ENCODE results near the gene PCDHGB1.
"Not testable (repeated sequence)": the region's sequence is repeated elsewhere in the genome, so short reads cannot be mapped to it uniquely, and the experiment has no call there.

Gene PCDHGB1

GRCh38 chr5:141345327-141345726 is 4.6 kb upstream of the PCDHGB1 start:
- DNase-seq (ENCODE audit: low read depth in 1 of 2, low spot score in 1 of 2), result no peak

DNA sequence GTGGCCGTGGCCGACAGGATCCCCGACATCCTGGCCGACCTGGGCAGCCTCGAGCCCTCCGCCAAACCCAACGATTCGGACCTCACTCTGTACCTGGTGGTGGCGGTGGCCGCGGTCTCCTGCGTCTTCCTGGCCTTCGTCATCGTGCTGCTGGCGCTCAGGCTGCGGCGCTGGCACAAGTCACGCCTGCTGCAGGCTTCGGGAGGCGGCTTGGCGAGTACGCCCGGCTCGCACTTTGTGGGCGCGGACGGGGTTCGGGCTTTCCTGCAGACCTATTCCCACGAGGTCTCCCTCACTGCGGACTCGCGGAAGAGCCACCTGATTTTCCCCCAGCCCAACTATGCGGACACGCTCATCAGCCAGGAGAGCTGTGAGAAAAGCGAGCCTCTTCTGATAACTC is 3.9 kb upstream of the PCDHGB1 start:
- not testable (repeated sequence) for DNase-seq (ENCODE audit: low read depth in 1 of 2, low spot score in 1 of 2)

- DNase-seq (ENCODE audit: low read depth in 1 of 2, low spot score in 1 of 2), result no peak
These were observed 1.7 kb downstream of the PCDHGB1 start for GRCh38 chr5:141351591-141351990.

DNA sequence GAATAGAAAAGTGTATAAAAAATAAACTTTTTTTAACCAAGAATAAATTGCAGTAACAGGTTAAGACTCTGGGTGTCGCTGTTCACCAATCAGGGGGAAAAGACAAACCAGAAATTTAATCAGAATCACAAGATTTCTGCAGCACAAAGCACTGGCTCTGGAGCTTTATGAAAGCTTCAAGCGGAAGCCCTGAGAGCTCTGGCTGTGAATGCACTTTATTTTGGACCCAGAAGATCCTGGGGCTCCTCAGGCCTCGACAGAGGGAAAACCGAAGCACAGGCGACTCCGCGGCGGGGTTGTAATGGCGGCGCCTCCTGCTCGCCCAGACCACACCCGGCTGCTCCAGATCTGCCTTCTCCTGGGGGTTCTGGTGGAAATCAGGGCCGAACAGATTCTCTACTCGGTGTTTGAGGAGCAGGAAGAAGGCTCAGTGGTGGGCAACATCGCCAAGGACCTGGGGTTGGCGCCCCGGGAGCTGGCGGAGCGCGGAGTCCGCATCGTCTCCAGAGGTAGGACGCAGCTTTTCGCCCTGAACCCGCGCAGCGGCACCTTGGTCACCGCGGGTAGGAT is 5.1 kb downstream of the PCDHGB1 start, which contains the start of gene PCDHGA4:
Gene PCDHGA4, plus strand, starts transcription at position 122 of the 570 bp plus-strand sequence. Its CDS starts 87 bp downstream, at position 209.
- DNase-seq (ENCODE audit: low read depth in 1 of 2, low spot score in 1 of 2), result no peak

DNA sequence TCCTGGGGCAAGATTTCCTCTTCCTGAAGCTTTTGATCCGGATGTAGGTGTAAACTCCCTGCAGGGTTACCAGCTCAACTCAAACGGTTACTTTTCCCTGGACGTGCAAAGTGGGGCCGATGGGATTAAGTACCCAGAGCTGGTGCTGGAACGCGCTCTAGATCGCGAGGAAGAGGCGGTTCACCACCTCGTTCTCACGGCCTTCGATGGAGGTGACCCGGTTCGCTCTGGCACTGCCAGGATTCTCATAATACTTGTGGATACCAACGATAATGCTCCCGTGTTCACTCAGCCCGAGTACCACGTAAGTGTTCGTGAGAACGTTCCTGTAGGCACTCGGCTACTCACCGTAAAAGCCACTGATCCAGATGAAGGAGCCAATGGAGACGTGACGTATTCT is 5.7 kb downstream of the PCDHGB1 start:
- no peak for DNase-seq (ENCODE audit: low read depth in 1 of 2, low spot score in 1 of 2)

- DNase-seq (ENCODE audit: low read depth in 1 of 2, low spot score in 1 of 2), result no peak
These were observed 6.2 kb downstream of the PCDHGB1 start for GRCh38 chr5:141356133-141356532.

DNA sequence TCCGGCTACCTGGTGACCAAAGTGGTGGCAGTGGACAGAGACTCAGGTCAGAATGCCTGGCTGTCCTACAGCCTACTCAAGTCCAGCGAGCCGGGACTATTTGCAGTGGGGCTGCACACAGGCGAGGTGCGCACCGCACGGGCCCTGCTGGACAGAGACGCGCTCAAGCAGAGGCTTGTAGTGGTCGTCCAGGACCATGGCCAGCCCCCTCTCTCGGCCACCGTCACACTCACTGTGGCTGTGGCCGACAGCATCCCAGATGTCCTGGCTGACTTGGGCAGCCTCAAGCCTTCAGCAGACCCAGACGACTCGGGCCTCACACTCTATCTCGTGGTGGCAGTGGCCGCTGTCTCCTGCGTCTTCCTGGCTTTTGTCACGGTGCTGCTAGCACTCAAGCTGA is 7.1 kb downstream of the PCDHGB1 start:
- no peak for DNase-seq (ENCODE audit: low read depth in 1 of 2, low spot score in 1 of 2)

- no peak for DNase-seq (ENCODE audit: low read depth in 1 of 2, low spot score in 1 of 2)
These were observed 10.0 kb downstream of the PCDHGB1 start, which contains the start of gene PCDHGB2 for GRCh38 chr5:141359790-141360426. Gene PCDHGB2, plus strand, starts transcription at chr5:141359994. Its CDS starts 142 bp downstream, at chr5:141360136.

GRCh38 chr5:141360685-141361084 is 10.8 kb downstream of the PCDHGB1 start:
- no peak for DNase-seq (ENCODE audit: low read depth in 1 of 2, low spot score in 1 of 2)

DNA sequence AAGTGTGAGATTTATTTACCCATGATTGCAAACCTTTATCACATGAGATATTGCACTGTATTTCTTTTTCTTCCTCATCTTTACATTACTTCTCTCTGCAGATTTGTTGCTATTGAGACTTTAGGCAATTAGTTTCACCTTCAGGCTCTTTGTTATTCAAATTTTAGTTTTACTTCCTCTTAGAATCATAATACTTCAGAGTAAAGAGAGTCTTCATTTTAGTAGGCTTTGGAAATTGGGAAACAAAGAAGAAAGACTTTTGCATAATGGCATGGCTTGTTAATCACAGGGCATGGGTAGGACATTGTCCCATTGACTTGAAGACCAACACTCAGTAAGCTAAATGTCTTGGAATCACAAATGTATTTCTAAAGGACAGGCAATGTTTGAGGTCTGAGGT is 12.8 kb downstream of the PCDHGB1 start:
- DNase-seq (ENCODE audit: low read depth in 1 of 2, low spot score in 1 of 2), result no peak

DNA sequence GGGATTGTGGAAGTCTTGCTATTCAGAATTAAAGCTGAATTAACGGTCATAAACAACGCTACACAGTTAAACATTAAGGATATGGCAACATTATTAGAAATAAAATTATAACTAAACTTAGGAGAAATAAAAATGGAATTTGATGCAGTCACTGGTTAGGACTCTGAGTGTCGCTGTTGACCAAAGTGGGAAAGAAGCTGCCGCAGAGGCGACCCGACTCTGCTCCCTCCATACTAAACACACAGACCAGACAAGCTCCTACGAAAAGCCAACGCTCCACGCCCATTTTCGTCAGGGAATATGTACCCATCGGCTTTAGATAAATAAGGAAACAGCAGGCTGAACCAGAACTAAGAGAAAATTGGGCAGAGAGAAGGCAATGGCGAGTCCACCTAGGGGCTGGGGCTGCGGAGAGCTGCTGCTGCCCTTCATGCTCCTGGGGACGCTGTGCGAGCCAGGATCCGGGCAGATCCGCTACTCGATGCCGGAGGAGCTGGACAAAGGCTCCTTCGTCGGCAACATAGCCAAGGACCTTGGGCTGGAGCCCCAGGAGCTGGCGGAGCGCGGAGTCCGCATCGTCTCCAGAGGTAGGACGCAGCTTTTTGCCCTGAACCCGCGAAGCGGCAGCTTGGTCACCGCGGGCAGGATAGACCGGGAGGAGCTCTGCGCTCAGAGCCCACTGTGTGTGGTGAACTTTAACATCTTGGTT is 14.2 kb downstream of the PCDHGB1 start, which contains the start of gene PCDHGA5:
Gene PCDHGA5, plus strand, starts transcription at position 211 of the 709 bp plus-strand sequence. Its CDS starts 169 bp downstream, at position 380.
- no peak for DNase-seq (ENCODE audit: low read depth in 1 of 2, low spot score in 1 of 2)

DNA sequence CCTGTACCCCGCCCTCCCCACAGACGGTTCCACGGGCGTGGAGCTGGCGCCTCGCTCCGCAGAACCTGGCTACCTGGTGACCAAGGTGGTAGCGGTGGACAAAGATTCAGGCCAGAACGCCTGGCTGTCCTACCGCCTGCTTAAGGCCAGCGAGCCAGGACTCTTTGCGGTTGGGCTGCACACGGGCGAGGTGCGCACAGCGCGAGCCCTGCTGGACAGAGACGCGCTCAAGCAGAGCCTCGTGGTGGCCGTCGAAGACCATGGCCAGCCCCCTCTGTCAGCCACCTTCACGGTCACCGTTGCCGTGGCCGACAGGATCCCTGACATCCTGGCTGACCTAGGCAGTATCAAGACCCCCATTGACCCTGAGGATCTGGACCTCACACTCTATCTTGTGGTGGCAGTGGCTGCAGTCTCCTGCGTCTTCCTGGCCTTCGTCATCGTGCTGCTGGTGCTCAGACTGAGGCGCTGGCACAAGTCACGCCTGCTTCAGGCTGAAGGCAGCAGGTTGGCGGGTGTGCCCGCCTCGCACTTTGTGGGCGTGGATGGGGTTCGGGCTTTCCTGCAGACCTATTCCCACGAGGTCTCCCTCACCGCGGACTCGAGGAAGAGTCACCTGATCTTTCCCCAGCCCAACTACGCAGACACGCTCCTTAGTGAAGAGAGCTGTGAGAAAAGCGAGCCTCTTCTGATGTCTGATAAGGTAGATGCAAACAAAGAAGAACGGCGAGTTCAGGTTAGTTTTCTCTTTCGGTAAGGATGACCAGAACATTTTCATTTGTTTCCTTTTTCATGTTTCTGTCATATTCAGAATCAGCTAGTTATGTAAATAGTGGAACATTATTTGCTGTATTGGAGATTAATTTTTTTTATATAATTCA is 16.4 kb downstream of the PCDHGB1 start:
- DNase-seq (ENCODE audit: low read depth in 1 of 2, low spot score in 1 of 2), result no peak

DNA sequence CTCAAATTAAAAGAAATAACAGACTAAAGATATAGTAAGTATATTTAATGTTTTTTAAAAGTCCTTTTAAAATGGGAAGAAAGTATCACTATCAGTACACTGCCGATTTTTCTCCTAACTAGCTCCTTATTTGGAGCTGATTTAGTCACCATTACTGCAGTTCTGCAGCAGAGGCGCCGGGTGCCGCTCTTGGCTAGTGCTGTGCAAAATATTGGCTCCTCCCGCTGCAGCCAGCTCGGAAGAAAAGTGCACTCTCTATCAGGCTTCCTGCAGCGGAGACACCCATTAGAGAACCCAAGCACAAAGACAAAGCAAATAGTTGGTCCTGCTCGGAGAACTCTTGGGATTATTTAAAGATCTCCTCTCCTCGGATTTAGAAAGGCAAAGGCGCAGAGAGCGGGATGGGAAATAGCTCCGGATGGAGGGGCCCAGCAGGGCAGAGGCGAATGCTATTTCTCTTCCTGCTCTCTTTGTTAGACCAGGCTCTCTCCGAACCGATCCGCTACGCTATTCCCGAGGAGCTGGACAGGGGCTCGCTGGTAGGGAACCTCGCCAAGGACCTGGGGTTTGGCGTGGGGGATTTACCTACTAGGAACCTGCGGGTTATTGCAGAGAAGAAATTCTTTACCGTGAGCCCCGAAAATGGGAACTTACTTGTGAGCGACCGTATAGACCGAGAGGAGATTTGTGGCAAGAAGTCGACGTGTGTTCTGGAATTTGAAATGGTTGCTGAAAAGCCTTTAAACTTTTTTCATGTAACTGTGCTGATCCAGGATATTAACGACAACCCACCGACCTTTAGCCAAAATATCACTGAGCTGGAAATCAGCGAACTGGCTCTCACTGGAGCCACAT is 20.3 kb downstream of the PCDHGB1 start, which contains the start of gene PCDHGB3:
Gene PCDHGB3, plus strand, starts transcription at position 249 of the 855 bp plus-strand sequence. Its CDS starts 153 bp downstream, at position 402.
- no peak for DNase-seq (ENCODE audit: low read depth in 1 of 2, low spot score in 1 of 2)

DNA sequence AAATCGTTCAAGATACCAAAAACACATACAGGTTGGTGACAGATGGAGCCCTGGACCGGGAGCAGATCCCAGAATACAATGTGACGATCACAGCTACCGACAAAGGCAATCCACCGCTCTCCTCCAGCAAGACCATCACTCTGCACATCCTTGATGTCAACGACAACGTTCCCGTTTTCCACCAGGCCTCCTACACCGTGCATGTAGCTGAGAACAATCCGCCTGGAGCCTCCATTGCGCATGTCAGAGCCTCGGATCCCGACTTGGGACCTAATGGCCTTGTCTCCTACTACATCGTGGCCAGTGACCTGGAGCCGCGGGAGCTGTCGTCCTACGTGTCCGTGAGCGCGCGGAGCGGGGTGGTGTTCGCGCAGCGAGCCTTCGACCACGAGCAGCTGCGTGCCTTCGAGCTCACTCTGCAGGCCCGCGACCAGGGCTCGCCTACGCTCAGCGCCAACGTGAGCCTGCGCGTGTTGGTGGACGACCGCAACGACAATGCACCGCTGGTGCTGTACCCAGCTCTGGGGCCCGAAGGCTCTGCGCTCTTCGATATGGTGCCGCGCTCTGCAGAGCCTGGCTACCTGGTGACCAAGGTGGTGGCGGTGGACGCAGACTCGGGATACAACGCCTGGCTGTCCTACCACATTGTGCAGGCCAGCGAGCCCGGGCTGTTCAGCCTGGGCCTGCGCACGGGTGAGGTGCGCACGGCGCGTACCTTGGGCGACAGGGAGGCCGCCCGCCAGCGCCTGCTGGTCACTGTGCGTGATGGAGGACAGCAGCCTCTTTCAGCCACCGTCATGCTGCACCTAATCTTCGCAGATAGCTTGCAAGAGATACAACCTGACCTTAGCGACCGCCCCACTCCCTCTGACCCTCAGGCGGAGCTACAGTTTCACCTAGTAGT is 21.9 kb downstream of the PCDHGB1 start:
- DNase-seq (ENCODE audit: low read depth in 1 of 2, low spot score in 1 of 2), result no peak

DNA sequence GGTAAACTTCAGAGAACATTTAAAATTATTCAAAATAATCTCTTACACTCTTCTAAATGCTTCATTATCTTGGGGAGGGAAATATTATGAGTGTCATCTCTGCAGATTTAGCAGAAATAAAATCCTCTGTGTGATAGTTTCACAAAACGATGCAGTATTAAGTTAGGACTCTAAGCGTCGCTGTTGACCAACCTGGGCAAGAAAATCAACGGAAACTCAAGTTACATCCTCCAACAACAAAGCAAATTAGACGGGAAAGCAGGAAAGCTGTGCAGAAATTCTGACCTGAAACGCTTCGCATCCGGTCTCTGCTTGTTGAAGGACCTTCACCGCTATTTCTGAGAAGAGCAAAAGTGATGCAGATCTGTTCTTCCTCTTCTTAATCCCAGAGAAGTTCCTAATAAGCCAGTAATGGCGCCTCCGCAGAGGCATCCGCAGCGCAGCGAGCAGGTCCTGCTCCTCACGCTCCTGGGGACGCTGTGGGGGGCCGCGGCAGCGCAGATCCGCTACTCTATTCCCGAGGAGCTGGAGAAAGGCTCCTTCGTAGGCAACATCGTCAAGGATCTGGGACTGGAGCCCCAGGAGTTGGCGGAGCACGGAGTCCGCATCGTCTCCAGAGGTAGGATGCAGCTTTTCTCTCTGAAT is 23.9 kb downstream of the PCDHGB1 start, which contains the start of gene PCDHGA6:
Gene PCDHGA6, plus strand, starts transcription at position 219 of the 645 bp plus-strand sequence. Its CDS starts 193 bp downstream, at position 412.
- no peak for DNase-seq (ENCODE audit: low read depth in 1 of 2, low spot score in 1 of 2)

GRCh38 chr5:141374627-141375026 is 24.7 kb downstream of the PCDHGB1 start:
- no peak for DNase-seq (ENCODE audit: low read depth in 1 of 2, low spot score in 1 of 2)

GRCh38 chr5:141375444-141376155 is 25.7 kb downstream of the PCDHGB1 start:
- not testable (repeated sequence) for DNase-seq (ENCODE audit: low read depth in 1 of 2, low spot score in 1 of 2)

Measured in activated CD4-positive, alpha-beta T cell treated with anti-CD3 and anti-CD28 coated beads, Interleukin-2, amount 50 U/mL, for 24 hours (primary cell).